GM19099 (cell line): ENCODE data around the gene SEC24D.

ENCODE experiments used
- POLR2A ChIP-seq: IDR thresholded peaks from 3 replicates; pipeline ENCODE4 v1.6.1; 2011; ENCODE audit warnings: low read depth; ENCODE audit not compliant: insufficient read length; ENCODE audit errors: extremely low read depth

SEC24D gene

DNA sequence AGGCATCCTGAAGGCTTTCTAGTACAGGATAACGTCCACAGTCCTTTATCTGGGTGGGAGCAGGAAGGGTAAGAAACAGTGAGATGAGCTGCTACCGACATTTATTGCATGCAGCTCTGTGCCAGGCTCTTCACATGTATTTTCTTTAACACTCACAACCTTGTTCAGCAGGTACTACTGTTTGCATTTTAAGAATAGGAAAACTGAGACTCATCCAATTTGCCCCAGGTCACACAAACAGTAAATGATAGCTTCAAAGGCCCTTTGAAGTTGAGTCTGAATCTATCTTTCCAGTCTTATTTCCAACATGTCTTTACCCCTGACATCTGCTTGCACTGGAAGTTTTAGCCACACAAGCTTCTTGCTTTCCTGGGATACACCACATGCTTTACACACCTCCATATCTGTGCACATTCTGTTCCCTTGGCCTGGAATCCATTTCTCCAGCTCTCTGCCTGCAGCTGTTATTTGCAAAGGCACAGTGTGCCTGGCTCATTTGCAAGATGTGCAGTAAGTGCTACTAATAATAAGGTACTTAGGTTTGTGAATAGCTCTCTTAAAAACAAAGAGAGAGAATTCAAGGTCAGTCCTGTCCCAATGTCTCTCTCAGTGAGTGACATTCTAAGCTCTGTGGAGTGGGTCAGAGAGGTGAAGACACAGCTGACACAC lies 89.5 kb downstream of the SEC24D start:
- no peak for TF ChIP-seq POLR2A

DNA sequence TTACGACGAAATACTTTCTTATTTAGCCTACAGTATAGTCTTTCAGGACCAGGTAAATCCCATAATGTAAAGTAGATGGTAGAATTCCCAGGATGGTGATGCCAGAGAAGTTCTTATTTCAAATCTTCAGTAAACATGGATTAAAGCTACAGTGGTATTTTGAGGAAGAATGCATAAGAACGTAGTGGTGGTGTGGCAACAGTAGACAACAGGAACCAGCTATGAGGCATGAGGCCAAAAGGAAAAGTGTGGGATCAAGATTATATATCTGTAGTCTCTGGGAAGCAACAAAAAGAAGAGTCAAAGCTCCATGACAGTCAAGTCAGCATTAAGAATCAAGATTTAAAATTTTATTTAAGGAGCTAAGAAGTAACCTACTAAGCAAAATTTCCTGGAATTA lies 90.6 kb downstream of the SEC24D start:
- TF ChIP-seq POLR2A: no peak

DNA sequence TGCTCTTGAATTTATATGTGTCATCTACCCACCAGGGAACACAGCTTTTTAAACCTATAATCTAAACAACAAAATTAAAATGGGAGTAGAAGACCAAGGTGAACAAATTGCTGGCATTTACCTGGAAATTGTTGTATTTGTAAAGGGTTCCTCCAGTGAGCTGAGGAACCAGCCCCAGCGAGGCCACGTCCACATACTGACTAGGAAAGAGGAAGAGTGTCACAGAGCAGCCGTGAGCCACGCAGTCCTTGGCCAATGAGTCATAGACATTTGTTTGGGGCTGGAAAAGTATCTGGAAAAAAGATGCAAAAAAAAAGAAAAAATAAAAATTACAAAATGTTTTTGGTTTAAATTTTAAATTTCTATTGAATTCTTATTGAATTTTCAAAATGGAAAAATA lies 92.1 kb downstream of the SEC24D start:
- TF ChIP-seq POLR2A: no peak

- TF ChIP-seq POLR2A: no peak
These were observed 93.9 kb downstream of the SEC24D start for GRCh38 chr4:118742050-118742449.

DNA sequence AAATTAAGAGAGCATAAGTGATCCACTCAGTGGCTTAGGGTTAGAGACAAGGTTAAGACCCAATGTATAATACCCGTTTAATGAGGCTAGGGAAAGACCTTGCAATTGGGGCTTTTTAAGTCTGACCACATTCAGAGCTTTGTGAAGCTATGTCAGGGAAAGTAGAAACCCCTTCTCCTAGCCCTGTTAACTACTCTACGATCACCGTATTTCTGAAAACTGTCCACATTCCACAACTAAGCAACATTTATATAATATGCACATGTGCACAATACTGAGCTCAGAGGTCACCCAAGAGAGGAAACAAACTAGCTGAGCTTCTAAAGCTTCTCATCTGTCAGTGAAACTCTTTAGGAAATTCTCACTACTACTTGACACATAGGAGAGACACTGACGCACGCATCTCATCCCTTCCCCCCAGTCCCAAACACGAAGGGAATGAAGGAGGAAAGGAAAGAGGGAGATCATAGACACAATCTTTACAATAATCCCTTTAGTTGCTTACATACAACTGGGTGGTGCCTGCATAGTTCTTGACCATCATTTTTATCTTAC lies 94.5 kb downstream of the SEC24D start:
- no peak for TF ChIP-seq POLR2A

DNA sequence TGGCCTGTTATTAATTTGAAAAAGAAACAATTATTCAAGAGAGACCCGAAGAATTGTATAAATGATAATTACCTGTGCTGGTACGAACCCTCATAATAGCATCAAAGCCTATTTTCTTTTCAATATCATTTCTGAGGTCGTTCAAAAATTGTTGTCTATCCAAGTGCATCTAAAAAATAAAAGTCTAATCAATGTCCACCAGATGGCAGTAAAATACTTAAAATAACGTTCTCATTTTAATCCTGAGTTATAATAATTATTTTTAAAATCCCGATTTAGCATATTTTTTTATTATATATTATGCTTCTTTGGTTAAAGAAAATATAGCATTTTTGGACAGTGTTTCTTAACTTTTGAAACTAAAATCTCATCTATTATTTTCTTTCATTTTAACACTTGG lies 95.1 kb downstream of the SEC24D start:
- TF ChIP-seq POLR2A: no peak

GRCh38 chr4:118739022-118739713 lies 96.8 kb downstream of the SEC24D start:
- TF ChIP-seq POLR2A: no peak

GRCh38 chr4:118738090-118738489 lies 97.8 kb downstream of the SEC24D start:
- no peak for TF ChIP-seq POLR2A

- TF ChIP-seq POLR2A: no peak
These were observed 99.0 kb downstream of the SEC24D start for GRCh38 chr4:118736900-118737299.

DNA sequence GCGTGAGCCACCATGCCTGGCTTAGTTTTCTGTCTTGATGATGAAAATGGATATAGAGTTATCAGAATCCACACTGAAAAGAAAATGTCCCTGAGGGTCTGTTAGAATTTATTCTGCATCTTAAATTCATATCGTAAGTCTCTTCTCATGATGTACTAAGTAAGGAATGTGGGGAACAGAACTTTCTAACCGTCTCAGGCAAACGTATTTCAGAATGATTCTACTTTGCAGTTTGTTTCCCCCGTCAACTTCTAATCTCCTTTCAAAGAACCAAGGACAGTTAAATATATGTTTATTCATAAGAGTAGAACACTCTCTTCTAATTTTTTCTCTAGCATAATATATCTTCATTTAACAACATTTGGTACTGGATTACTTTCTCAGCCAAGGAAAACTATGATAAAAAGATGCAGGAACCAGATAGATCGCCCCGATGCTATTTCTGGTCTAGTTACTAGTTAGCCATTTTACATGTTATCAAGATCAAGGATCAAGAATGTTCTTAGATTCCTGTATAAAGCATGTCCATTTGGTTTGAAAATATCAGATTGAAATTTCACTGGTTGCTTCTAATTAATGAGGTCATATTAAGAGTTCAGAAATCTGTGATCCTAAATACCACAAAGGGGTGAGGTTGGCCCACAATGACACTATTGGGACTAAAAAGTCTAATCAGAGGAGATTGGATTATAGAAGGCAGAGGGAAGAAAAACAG lies 101.3 kb downstream of the SEC24D start:
- TF ChIP-seq POLR2A: no peak

GRCh38 chr4:118732591-118733330 lies 103.2 kb downstream of the SEC24D start:
- TF ChIP-seq POLR2A: no peak

GRCh38 chr4:118730683-118731082 lies 105.2 kb downstream of the SEC24D start:
- TF ChIP-seq POLR2A: no peak

DNA sequence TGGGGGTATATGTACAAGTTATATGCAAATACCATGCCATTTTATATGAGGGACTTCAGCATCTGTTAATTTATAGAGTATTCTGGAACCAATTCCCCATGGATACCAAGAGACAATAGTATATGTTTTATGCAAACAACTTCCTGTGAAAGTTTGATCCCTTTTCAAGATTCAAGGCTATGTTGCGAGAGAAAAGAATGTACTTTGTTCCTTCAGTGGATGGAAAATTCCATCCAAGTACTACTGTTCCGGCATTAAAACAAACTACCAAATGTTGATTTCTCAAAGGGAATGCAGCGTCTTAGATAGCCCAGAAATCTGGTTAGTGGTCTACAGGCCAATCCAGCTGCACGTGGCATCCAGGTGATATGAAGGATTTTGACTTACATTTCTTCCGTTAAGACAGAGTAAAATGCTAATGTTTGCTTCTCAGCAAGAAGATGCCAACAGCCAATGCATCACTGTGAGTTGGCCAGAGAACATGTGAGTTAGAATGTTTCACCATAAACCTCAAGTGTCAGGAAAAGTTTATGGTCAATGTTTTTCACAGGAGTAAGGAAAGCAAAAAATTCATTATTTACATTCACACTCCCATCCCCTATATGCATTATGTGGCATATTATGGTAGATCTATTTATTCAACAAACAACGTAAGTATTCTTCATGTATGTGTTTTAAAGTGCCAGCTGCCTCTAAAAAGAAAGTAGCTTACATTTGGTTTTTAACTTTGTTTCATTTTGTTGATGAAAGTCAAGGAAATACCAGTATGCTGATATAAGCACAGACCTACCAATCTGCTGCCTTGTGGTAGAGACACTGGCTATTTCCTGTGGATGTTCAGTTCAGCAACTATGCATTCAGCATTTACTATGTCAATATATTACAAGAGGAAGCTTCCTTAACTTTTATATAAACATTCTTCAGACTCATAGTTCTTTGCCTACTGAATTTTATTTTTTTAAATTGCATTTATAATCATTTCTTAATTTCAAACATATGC lies 106.3 kb downstream of the SEC24D start:
- TF ChIP-seq POLR2A: no peak

DNA sequence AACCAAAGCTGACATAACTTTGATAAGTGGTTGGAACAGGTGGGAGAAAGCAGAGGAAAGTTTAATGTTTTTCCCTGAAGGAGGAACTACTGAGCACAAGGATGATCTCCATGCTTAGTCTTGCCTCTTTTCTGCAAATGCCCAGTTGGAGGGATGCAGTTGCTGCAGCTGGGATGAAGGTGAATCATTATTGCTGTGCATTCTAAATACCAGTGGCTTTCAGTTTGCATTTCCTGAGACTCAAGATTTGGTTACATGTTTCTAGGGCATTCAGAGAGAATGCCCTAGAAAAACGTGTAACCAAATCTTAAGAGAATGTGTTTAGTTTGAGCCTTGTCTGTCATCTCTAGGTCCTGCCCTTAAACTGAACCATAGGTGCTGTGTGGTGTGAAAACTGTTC lies 108.6 kb downstream of the SEC24D start:
- no peak for TF ChIP-seq POLR2A

GRCh38 chr4:118723369-118723768 lies 112.6 kb downstream of the SEC24D start:
- TF ChIP-seq POLR2A: no peak

DNA sequence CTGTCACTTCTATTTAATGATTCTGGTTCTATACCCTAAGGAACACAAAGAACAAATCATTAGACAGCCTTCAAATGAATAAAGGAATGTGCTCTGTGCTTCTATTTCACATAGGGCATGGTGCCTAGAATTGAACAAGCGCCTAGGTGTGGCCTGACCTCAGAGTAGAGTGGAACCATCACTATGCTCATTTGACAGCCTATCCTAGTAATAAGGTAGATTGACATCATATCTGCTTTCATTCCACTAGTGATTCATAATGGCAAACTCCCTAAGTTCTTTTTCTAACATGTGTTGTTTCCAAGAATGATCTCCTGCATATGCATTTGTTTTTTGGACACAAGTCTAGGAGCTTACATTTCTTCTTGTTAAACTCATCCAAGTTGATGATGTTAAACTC lies 114.2 kb downstream of the SEC24D start:
- no peak for TF ChIP-seq POLR2A
